Osteoblast (primary cell): ENCODE measurements around the gene DIP2C. TPM values are rescaled to one million over a fixed set of nuclear protein-coding genes. Genes with fewer than 3 reads are reported as not detected.

Source experiments
- DNase-seq: peaks from one replicate; pipeline ENCODE4 v3.0.0; 2011; ENCODE audit warnings: low spot score, mixed read lengths; ENCODE audit not compliant: insufficient read length; ENCODE audit errors: missing footprints
- H2AFZ ChIP-seq: 2 replicates; pipeline ENCODE4 v1.6.0; 2011; ENCODE audit warnings: mild to moderate bottlenecking, low read length
- H3K27ac ChIP-seq: 2 replicates; pipeline ENCODE4 v1.5.1; 2011; ENCODE audit warnings: mild to moderate bottlenecking, low read depth, low read length, moderate library complexity
- H3K27me3 ChIP-seq: 2 replicates; pipeline ENCODE4 v1.6.0; 2012; ENCODE audit warnings: mild to moderate bottlenecking, control low read depth, inconsistent platforms, low read length, moderate library complexity; ENCODE audit not compliant: insufficient read depth
- H3K36me3 ChIP-seq: 2 replicates; pipeline ENCODE4 v1.5.1; 2011; ENCODE audit warnings: mild to moderate bottlenecking, low read length, control low read depth, moderate library complexity; ENCODE audit not compliant: insufficient read depth
- H3K4me1 ChIP-seq: 2 replicates; pipeline ENCODE4 v1.5.1; 2011; ENCODE audit warnings: mild to moderate bottlenecking, low read length, control low read depth, moderate library complexity; ENCODE audit not compliant: insufficient read depth
- H3K4me2 ChIP-seq: 2 replicates; pipeline ENCODE4 v1.6.0; 2011; ENCODE audit warnings: mild to moderate bottlenecking, low read length; ENCODE audit not compliant: insufficient read depth
- H3K4me3 ChIP-seq: fragments of 200-600 bp; sonication (generic); 3 replicates; pipeline ENCODE4 v1.5.1; 2012; ENCODE audit warnings: mild to moderate bottlenecking, low read length, inconsistent platforms; ENCODE audit not compliant: insufficient read depth
- H3K79me2 ChIP-seq: 2 replicates; pipeline ENCODE4 v1.6.0; 2012; ENCODE audit warnings: mild to moderate bottlenecking, low read length, control low read depth, inconsistent platforms; ENCODE audit not compliant: insufficient read depth
- H3K9me3 ChIP-seq: 2 replicates; pipeline ENCODE4 v1.5.1; 2011; ENCODE audit warnings: low read depth, low read length, control low read depth
- H4K20me1 ChIP-seq: 2 replicates; pipeline ENCODE4 v1.6.0; 2012; ENCODE audit warnings: mild to moderate bottlenecking, low read length, control low read depth; ENCODE audit not compliant: insufficient read depth
- CTCF ChIP-seq: IDR thresholded peaks from 2 replicates; pipeline ENCODE4 v1.5.1; 2011; ENCODE audit warnings: mild to moderate bottlenecking, low read depth, low read length, moderate library complexity; ENCODE audit errors: extremely low read depth
- total RNA-seq: library from RNA; depleted of rRNA; stranded (reverse); fragments of >200 nt; gene quantifications from 2 replicates; pipeline ENCODE4 v1.2.3, GENCODE V29; 2012

Gene DIP2C
- total RNA-seq, 1 donor, result 36.9 TPM

- Histone ChIP-seq H3K4me2 (no peak overlapping the region), H3K27ac (no peak overlapping the region), H3K4me1 (no peaks in the 10 kb centered on the region), H3K79me2 (peaks cover 22% of the 10 kb centered on the region), H3K27me3 (no peaks in the 10 kb centered on the region), H3K9me3 (no peaks in the 10 kb centered on the region), H4K20me1 (peaks cover 21% of the 10 kb centered on the region), H3K36me3 (peaks cover 3% of the 10 kb centered on the region), H2AFZ (no peak overlapping the region), H3K4me3 (no peak overlapping the region)
- TF ChIP-seq CTCF, result no peak
- DNase-seq, result no peak
Measured at GRCh38 chr10:442209-442608, 247.3 kb downstream of the DIP2C start.

- no peak for DNase-seq
- H3K4me3 ChIP-seq, result no peak overlapping the region
- H3K27ac ChIP-seq, result no peak overlapping the region
- no peaks in the 10 kb centered on the region for H3K9me3 ChIP-seq
- H3K36me3 ChIP-seq, result peaks cover 3% of the 10 kb centered on the region
- no peak overlapping the region for H2AFZ ChIP-seq
- H3K4me1 ChIP-seq, result no peaks in the 10 kb centered on the region
- H3K27me3 ChIP-seq, result no peaks in the 10 kb centered on the region
- peaks cover 17% of the 10 kb centered on the region for H4K20me1 ChIP-seq
- no peak for TF ChIP-seq CTCF
- H3K4me2 ChIP-seq, result no peak overlapping the region
- peaks cover 19% of the 10 kb centered on the region for H3K79me2 ChIP-seq
Measured at GRCh38 chr10:441659-442058, 247.8 kb downstream of the DIP2C start.

- Histone ChIP-seq H2AFZ (no peak overlapping the region), H4K20me1 (peaks cover 10% of the 10 kb centered on the region), H3K9me3 (no peaks in the 10 kb centered on the region), H3K79me2 (peaks cover 12% of the 10 kb centered on the region), H3K27me3 (no peaks in the 10 kb centered on the region), H3K36me3 (peaks cover 4% of the 10 kb centered on the region), H3K4me2 (no peak overlapping the region), H3K4me1 (no peaks in the 10 kb centered on the region), H3K27ac (no peak overlapping the region), H3K4me3 (no peak overlapping the region)
- no peak for TF ChIP-seq CTCF
- DNase-seq, result no peak
Measured at GRCh38 chr10:440127-440526, 249.3 kb downstream of the DIP2C start.

GRCh38 chr10:437698-438490 lies 251.6 kb downstream of the DIP2C start:
- DNase-seq, result no peak
- Histone ChIP-seq H3K27ac (no peak overlapping the region), H3K9me3 (no peaks in the 10 kb centered on the region), H3K27me3 (no peaks in the 10 kb centered on the region), H3K79me2 (no peaks in the 10 kb centered on the region), H3K36me3 (peaks cover 7% of the 10 kb centered on the region), H3K4me3 (no peak overlapping the region), H2AFZ (no peak overlapping the region), H3K4me2 (no peak overlapping the region), H3K4me1 (no peaks in the 10 kb centered on the region), H4K20me1 (peaks cover 8% of the 10 kb centered on the region)
- no peak for TF ChIP-seq CTCF
